ENCODE measurements around the gene CREBBP. TPM values are rescaled to one million over a fixed set of nuclear protein-coding genes. Genes with fewer than 3 reads are reported as not detected.

The CREBBP gene
- total RNA-seq, 1 experiment from 2014 or later: 8.6 TPM

DNA sequence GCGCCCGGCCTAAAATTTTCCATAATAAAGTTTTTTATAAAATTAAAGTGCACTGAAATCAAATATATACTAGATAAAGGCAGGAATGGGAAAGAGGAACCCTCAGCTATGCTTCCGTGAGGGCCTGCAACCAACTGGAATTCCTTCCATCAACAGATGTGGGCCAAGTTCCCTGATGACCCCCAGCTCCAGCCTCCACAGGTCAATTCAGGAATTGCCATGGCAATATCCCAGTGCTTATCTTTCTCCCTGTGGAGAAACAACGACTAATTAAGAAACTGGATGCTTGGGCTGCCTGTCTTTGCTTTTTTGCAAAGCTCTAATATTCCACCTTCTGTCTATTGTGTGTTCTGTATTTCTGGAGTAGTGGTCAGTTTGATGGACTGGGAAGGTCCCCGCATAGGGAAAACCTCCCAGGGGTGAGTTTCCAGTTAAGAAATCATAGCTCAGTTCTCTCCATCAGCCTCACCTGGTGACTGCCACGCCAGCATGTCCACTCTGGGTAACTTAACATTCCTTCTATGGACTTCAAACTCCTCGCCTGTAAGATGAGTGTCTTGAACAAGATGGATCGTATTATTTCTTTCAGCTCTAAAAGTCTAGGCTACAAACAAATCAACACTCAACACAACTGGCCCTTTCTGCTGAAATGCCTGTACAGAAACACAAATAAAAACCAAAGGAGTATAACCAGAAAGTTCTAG, 67.9 kb downstream of the CREBBP start:
- no peak for DNase-seq (ENCODE audit: low read depth, low spot score)
- in situ Hi-C loops (cut with HindIII; ENCODE audit: low pct_unique_long_range_greater_than_20kb, low sequenced_read_pairs): no loop called here

- in situ Hi-C loops (cut with HindIII; ENCODE audit: low pct_unique_long_range_greater_than_20kb, low sequenced_read_pairs): no loop called here
- no peak for DNase-seq (ENCODE audit: low read depth, low spot score)
Observed at GRCh38 chr16:3810818-3811217, 69.7 kb downstream of the CREBBP start.

GRCh38 chr16:3810198-3810664, 70.3 kb downstream of the CREBBP start:
- in situ Hi-C loops (cut with HindIII; ENCODE audit: low pct_unique_long_range_greater_than_20kb, low sequenced_read_pairs): no loop called here
- DNase-seq (ENCODE audit: low read depth, low spot score): no peak

DNA sequence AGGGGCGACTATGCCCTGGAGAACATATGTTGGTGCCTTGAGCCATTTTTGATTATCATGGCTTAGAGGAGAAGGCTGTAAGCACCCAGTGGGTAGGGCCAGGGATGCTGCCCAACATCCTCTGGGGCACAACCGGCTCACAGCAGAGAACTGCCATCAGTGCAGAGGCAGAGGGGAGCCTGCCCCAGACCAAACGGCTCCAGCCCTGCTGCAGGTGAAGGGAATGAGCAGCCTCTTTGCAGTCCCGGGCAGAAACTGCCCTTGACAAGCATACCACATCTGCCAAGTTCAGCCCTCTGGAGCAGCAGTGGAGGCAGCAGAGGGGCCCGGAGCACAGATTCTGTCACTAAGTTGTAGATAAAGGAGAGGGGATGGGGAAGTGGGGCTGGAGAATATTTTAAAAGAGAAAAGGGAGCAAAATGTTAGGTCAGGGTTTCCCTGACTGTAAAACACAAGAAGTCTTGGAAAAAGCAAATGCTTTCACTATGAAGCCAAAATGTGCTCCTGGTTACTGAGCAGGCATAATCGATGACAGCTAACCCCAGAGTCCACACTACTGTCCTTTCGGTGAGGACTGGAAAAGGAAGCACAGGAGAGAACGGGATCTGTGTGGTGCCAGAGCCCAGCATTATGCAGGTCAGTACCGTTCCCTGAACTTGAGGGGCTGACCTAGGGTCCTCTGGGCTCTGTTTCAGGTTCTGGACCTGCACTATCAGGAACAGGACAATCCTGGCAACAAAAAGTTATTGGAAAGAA, 72.0 kb downstream of the CREBBP start:
- no peak for DNase-seq (ENCODE audit: low read depth, low spot score)
- in situ Hi-C loops (cut with HindIII; ENCODE audit: low pct_unique_long_range_greater_than_20kb, low sequenced_read_pairs): no loop called here

- no peak for DNase-seq (ENCODE audit: low read depth, low spot score)
- in situ Hi-C loops (cut with HindIII; ENCODE audit: low pct_unique_long_range_greater_than_20kb, low sequenced_read_pairs): no loop called here
Observed at GRCh38 chr16:3807425-3808123, 72.9 kb downstream of the CREBBP start.

DNA sequence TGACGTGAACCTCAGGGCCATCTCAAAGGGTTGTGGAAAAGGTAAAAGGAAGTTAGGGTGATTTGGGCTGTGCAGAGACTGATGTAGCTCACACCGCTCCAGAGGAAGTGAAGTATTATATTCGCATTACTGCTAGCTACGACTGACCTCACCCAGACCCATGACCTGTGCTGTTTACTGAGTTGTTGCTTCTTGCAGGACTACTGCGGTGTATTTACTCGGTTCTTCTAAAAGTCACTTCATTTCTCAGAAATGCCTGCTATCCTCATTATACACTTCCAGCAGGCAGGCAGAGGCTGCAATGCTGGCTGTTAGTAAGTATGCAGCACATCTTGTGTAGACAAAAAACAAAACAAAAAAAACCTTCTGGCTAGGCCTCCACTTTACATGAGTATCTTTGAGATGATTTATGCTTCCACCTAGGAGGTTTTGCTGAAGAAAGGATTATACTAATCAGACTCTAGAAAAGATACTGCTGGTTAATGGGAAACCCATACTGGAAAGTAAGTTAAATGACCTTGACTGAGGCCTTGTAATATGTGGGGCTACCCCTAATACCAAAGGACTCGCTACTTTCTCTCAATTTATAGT, 76.0 kb downstream of the CREBBP start:
- no peak for DNase-seq (ENCODE audit: low read depth, low spot score)
- in situ Hi-C loops (cut with HindIII; ENCODE audit: low pct_unique_long_range_greater_than_20kb, low sequenced_read_pairs): no loop called here

DNA sequence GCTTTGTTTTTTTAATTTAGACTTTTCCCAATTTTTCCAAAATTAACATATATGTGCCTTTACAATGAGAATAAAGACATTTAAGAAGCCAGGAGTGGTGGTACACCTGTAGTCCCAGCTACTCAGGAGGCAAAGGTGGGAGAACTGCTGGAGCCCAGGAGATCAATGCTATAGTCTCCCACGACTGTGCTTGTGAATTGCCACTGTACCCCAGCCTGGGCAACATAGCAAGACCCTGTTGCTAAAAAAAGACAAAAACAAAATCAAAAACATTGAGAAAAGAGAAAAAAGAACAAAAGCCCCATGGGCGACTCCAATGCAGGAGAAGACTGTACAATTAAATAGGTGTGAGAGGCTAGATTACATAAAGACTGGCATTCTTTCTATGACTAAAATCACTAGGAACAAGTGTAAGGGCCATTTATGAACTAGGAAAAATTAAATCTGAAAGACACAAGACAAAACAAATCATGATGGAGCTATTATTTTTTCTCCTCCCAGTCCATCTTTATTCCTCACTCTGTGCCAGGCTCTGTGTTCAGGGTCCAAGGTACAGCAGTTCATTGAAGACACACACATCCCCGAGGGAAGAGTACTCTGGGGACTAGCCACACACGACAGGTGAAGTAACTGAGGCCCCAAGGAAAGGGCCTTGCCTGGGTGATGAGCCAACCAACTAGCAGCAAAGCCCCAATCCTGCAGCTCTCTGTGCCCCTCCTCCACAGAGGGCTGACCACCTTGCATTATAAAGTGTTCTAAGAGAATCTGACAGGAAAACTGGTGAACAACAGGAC, 79.8 kb downstream of the CREBBP start:
- DNase-seq (ENCODE audit: low read depth, low spot score): no peak
- in situ Hi-C loops (cut with HindIII; ENCODE audit: low pct_unique_long_range_greater_than_20kb, low sequenced_read_pairs): no loop called here

DNA sequence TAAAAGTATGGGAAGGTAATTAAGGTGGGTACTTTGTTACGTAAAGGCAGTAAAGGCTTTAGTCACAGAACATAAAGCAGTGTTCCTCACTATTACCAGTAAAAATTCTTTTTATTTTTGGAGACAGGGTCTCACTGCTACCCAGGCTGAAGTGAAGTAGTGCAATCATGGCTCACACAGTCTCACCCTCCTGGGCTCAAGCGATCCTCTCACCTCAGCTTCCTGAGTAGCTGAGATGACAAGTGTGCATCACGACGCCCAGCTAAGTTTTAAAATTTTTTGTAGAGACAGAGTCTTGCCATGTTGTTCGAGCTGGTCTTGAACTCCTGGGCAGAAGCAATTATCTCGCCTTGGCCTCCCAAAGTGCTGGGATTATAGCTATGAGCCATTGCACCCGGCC, 80.5 kb downstream of the CREBBP start:
- in situ Hi-C loops (cut with HindIII; ENCODE audit: low pct_unique_long_range_greater_than_20kb, low sequenced_read_pairs): no loop called here
- no peak for DNase-seq (ENCODE audit: low read depth, low spot score)

DNA sequence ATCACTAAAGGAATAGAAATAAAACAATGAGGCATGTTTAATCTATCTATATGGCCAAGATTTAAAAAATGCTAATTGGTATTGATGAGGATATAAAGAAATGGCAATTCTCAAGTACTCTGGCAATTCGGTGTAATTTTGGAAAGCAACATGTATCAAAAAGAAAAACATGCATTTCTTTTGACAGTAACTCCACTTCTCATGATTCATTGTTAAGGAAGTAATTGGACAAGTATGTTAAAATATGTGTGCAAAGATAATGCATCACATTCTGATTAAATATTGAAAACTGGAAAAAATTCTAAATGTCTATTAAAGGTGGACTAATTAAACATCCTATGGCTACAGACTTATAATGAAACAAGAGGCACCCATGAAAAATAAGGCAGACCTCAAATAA, 81.2 kb downstream of the CREBBP start:
- DNase-seq (ENCODE audit: low read depth, low spot score): no peak
- in situ Hi-C loops (cut with HindIII; ENCODE audit: low pct_unique_long_range_greater_than_20kb, low sequenced_read_pairs): no loop called here

- DNase-seq (ENCODE audit: low read depth, low spot score): no peak
- in situ Hi-C loops (cut with HindIII; ENCODE audit: low pct_unique_long_range_greater_than_20kb, low sequenced_read_pairs): no loop called here
Observed at GRCh38 chr16:3798838-3799237, 81.7 kb downstream of the CREBBP start.

DNA sequence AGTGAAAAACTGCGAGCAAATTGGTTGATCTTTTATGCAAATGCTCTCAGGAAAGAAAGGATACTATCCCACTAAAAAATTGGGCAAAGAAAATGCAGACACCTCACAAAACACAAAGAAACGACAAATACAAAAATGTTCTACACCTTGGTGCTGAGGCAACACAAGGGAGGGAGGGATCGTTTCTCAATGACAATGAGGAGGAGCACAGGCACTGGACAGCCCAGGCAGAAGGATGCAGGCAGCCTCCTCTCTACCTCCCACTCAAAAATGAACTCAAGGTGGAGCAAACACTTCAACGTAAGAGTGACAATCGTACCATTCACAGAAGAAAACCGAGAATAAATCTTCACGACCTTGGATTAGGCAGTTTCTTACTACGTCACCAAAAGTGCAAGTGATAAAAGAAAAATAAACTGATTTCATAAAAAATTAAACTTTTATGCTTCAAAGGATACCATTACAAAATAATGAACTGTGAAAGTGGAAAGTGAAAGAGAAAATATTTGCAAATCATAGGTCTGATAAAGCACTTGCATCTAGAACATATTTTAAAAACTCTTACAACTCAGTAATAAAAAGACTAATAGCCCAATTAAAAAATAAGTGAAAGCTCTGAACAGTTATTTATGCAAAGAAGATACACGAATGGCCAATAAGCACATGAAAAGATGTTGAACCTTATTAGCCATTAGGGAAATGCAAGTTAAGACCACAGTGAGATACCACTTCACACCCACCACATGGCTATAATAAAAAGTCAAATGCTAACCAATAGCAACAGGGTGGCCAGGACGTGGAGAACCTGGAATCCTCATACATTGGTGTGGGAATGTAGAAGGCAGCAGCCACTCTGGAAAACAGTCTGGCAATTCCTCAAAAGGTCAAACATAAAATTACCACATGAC, 82.4 kb downstream of the CREBBP start:
- in situ Hi-C loops (cut with HindIII; ENCODE audit: low pct_unique_long_range_greater_than_20kb, low sequenced_read_pairs): no loop called here
- no peak for DNase-seq (ENCODE audit: low read depth, low spot score)

DNA sequence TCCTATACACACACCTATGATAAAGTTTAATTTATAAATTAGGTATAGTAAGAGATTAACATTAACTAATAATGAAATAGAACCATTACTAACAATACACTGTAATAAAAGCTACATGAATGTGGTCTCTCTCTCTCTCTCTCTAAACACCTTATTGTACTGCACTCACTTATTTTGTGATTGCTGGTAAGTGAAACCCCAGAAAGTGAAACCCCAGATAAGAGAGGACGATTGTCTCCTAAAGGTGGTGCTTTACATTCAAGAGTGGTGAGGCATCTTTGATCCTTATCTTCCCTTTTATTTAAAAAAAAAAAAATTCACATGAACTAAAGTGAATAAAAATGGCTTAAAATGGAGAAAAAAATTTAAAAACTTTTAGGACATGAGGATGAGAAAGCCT, 83.0 kb downstream of the CREBBP start:
- no peak for DNase-seq (ENCODE audit: low read depth, low spot score)
- in situ Hi-C loops (cut with HindIII; ENCODE audit: low pct_unique_long_range_greater_than_20kb, low sequenced_read_pairs): no loop called here

- DNase-seq (ENCODE audit: low read depth, low spot score): no peak
- in situ Hi-C loops (cut with HindIII; ENCODE audit: low pct_unique_long_range_greater_than_20kb, low sequenced_read_pairs): no loop called here
Observed at GRCh38 chr16:3793161-3793576, 87.3 kb downstream of the CREBBP start.

DNA sequence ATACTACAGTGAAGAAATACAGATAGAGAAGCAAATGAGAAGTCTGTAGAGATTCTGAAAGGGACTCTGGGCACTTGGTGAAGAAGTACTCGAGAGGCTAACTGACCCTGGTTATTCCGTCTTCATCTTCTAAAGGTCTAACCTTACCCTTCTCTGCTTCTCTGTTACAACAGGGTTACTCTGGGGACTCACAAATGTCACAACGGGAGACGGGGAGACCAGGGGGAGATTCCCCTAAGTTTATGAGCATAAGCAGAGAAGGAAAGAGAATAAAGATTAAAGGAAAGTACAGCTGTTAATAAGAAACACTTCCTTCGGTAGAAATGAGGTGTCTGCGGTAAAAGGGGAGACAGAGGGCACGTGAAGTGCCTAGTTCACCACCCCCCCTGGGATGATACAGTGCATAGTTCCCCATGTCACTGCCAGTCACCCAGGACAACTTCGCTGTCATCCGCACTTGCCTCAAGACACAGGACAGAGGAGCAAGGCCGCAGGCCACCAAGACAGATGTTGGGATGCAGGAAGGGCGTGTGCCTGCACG, 88.0 kb downstream of the CREBBP start:
- DNase-seq (ENCODE audit: low read depth, low spot score): no peak
- in situ Hi-C loops (cut with HindIII; ENCODE audit: low pct_unique_long_range_greater_than_20kb, low sequenced_read_pairs): no loop called here

DNA sequence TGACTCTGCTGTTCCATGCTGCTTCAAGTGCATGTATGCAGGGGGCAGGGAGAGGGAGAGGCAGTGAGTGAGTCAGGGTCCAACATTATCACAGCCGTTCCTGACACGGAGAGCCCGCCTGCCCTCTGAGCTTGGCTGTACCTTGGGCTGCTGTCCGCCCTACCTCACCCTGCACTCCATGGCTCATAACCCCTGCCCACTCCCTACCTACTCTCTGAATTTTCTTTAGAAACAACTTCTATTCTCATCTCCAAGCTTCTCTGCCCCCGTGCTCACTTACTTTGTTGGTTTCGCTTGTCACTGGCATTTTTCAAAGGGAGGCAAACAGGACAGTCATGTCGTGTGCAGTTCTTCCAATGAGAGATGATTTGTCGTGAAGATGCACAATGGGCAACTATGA, 88.8 kb downstream of the CREBBP start:
- in situ Hi-C loops (cut with HindIII; ENCODE audit: low pct_unique_long_range_greater_than_20kb, low sequenced_read_pairs): no loop called here
- DNase-seq (ENCODE audit: low read depth, low spot score): no peak

DNA sequence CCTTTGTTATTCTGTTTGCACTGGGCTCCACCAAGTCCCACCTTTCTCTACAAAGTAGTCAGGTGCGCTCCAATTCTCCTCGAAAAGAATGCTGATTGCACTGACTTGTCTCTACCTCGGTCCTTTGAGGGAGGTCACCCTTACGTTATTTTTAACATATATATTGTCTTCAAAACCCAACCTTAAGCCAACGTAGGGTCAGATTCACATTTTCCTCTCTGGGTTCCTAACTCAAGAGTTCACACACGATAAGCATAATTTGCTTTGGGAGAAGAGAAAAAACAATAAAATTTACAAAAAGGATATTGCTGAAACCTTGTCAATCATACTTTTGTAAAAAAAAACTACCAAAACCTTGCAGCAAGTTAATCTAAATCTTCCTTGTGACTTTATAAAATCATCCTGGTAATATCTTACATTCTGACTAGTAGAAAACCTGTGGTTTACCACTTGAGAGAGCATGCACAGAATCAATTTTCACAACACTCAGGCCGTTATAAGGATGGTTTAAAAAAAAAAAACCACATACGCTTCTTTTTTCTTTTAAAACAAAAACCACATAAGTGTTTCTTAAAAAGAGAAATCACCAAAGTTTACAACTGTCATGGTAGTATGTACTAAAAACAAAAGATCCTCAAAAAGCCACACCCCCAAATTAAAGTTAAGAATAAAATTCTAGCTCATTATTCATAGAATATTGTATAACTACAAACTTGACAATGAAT, 91.0 kb downstream of the CREBBP start:
- no peak for DNase-seq (ENCODE audit: low read depth, low spot score)
- in situ Hi-C loops (cut with HindIII; ENCODE audit: low pct_unique_long_range_greater_than_20kb, low sequenced_read_pairs): no loop called here
